HFF-Myc (cell line): Measurements from ENCODE around the gene ZFP36L1.

Experiments used
- DNase-seq: peaks from one replicate; pipeline ENCODE4 v3.0.0-alpha.2; 2011; ENCODE audit warnings: low read depth; ENCODE audit errors: extremely low read depth
- H3K4me3 ChIP-seq: replicated peaks from 2 replicates; pipeline ENCODE4 v1.5.1; 2011; ENCODE audit warnings: low read depth, mild to moderate bottlenecking, control low read depth, low read length
- CTCF ChIP-seq: IDR thresholded peaks from 2 replicates; pipeline ENCODE4 v1.5.1; 2012; ENCODE audit warnings: mild to moderate bottlenecking, low read depth, low read length, control low read depth; ENCODE audit errors: missing control alignments

ZFP36L1 gene

DNA sequence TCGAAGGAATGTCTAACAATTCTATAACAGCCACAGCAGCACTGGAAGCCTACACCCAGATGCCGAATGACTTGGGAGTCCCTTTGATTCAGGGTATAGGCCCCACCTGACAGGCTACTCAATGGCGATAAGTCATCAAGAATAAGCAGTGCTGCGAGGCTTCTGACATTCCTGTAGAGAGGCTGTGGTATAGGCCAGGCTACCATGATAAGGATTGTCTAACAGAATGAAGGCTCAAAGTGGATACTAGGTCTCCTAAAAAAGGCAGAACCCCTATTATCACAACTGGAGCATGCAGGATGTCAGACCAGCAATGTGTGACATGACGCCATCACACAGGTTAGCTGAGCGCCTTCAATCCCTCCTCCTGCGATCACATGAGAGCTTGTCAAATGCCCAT is 53.2 kb downstream of the ZFP36L1 start:
- TF ChIP-seq CTCF: no peak
- no peak overlapping the region for H3K4me3 ChIP-seq
- DNase-seq: no peak

- H3K4me3 ChIP-seq: no peak overlapping the region
- no peak for TF ChIP-seq CTCF
- no peak for DNase-seq
Observed at GRCh38 chr14:68738559-68738958, 54.3 kb downstream of the ZFP36L1 start.
